Measurements from ENCODE around the gene CRACR2B.

DNA sequence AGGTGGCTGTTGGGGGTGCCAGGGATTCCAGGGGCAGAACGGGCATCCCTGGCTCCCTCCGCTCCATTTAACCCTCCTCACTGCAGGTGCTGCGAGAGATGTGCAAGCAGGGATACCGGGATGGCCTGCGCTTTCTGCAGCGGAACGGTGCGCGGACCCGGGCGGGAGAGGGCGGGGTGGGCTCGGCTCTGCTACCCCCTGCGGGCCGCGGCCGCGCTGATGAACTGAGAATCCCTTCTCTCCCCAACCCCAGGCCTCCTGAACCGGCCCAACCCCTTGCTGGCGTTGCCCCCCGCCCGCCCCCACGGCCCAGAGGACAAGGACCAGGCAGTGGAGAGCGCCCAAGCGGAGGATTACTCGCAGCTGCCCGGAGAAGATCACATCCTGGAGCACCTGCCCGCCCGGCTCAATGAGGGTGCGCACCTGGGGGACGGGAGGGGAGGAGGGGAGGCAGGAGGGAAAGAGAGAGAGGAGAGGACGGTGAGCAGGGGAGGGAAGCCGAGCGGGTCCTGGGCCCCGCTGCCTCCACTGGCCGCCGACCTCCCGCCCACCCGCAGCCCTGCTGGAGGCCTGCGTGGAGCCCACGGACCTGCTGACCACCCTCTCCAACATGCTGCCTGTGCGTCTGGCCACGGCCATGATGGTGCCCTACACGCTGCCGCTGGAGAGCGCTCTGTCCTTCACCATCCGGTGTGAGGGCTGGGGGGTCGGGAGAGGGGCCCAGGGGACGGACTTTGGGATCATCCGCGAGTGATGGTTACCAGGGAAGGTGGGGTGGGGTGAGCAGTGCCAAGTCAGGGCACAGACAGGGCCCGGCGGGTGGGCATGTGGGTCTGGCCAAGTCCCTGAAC, 4.1 kb upstream of the CRACR2B start:
- TF ChIP-seq, protein P1, sequence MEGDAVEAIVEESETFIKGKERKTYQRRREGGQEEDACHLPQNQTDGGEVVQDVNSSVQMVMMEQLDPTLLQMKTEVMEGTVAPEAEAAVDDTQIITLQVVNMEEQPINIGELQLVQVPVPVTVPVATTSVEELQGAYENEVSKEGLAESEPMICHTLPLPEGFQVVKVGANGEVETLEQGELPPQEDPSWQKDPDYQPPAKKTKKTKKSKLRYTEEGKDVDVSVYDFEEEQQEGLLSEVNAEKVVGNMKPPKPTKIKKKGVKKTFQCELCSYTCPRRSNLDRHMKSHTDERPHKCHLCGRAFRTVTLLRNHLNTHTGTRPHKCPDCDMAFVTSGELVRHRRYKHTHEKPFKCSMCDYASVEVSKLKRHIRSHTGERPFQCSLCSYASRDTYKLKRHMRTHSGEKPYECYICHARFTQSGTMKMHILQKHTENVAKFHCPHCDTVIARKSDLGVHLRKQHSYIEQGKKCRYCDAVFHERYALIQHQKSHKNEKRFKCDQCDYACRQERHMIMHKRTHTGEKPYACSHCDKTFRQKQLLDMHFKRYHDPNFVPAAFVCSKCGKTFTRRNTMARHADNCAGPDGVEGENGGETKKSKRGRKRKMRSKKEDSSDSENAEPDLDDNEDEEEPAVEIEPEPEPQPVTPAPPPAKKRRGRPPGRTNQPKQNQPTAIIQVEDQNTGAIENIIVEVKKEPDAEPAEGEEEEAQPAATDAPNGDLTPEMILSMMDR (conservative IDR thresholded peaks at IDR 0.05 in 1 of 2, IDR thresholded peaks at IDR 0.05 in 1 of 2; ENCODE audit: extremely low read depth in 1 of 2, insufficient read depth in 1 of 2, low read depth in 1 of 2, low read length in 2 of 2), result no peak
- TF ChIP-seq EZH2 (IDR thresholded peaks at IDR 0.05; ENCODE audit: borderline replicate concordance, low read length), result no peak

Measured in mammary epithelial cell (primary cell).